Kidney (tissue), 14 donors: ENCODE results near the gene SETD1B. TPM values are rescaled to one million over a fixed set of nuclear protein-coding genes. Genes with fewer than 3 reads are reported as not detected.
"Not testable (repeated sequence)": the region's sequence is repeated elsewhere in the genome, so short reads cannot be mapped to it uniquely, and the experiment has no call there.

Experiments
- DNase-seq, 5 donors: peaks; one replicate each; pipeline ENCODE4 v3.0.0-alpha.2; 2013 to 2020
- FAIRE-seq: peaks from 2 replicates; lab custom pipeline; 2012; peaks lifted over from hg19 to GRCh38; lab: Jason Lieb, UNC
- H3K27ac ChIP-seq, 2 donors: one replicate each; pipeline ENCODE4 v1.7.0; 2013; ENCODE audit warnings: low read depth in 2 of 2, low read length in 2 of 2, inconsistent platforms in 1 of 2
- H3K27me3 ChIP-seq: one replicate; pipeline ENCODE4 v1.7.1; 2013; ENCODE audit warnings: low read length, inconsistent platforms; ENCODE audit not compliant: control insufficient read depth, insufficient read depth
- H3K36me3 ChIP-seq, 3 donors: one replicate each; pipeline versions ENCODE4 v1.7.0 to v1.7.1; 2013; ENCODE audit warnings: low read length in 3 of 3, control low read depth in 1 of 3, inconsistent platforms in 1 of 3; ENCODE audit not compliant: insufficient read depth in 3 of 3, control insufficient read depth in 2 of 3
- H3K4me1 ChIP-seq, 3 donors: one replicate each; pipeline versions ENCODE4 v1.7.0 to v1.7.1; 2013; ENCODE audit warnings: low read length in 3 of 3, inconsistent platforms in 1 of 3, low read depth in 1 of 3; ENCODE audit not compliant: control insufficient read depth in 2 of 3, insufficient read depth in 2 of 3
- H3K4me3 ChIP-seq, 3 donors: one replicate each; pipeline versions ENCODE4 v1.7.0 to v1.8.1; 2013; ENCODE audit warnings: low read length in 3 of 3, control low read depth in 1 of 3, inconsistent platforms in 1 of 3
- H3K9ac ChIP-seq, 3 donors: one replicate each; pipeline versions ENCODE4 v1.7.0 to v1.7.1; 2013; ENCODE audit warnings: low read length in 3 of 3, control low read depth in 1 of 3, inconsistent platforms in 1 of 3
- H3K9me3 ChIP-seq, 3 donors: one replicate each; pipeline versions ENCODE4 v1.7.0 to v1.7.1; 2013; ENCODE audit warnings: low read length in 3 of 3, control low read depth in 1 of 3, inconsistent platforms in 1 of 3; ENCODE audit not compliant: control insufficient read depth in 2 of 3, insufficient read depth in 1 of 3
- CTCF ChIP-seq: IDR thresholded peaks from 3 replicates; pipeline ENCODE4 v1.5.1; 2012; ENCODE audit warnings: mild to moderate bottlenecking, moderate library complexity, borderline replicate concordance; ENCODE audit not compliant: insufficient read depth; ENCODE audit errors: extremely low read depth
- intact Hi-C: fragments of 100-400 bp; cut with DNase I; formaldehyde crosslinking; loops from one replicate; pipeline ENCODE4 v1.11.1; 2022
- polyA plus RNA-seq: library from polyadenylated mRNA; stranded (reverse); fragments of 350-450 nt; fragmentation: Illumina TruSeq; extraction: RNeasy Lipid Tissue Mini Kit (QIAGEN cat#74804); gene quantifications from one replicate; pipeline ENCODE4 v1.2.3, GENCODE V29; 2014; ENCODE audit warnings: low read depth, low replicate concordance; ENCODE audit not compliant: insufficient read depth
- total RNA-seq: library from RNA; stranded (reverse); fragmentation: NEBNext Ultra II Directional; extraction: Animal tissue kit (Norgen Biotek cat#: 25700); gene quantifications from one replicate; pipeline ENCODE4 v1.2.1, GENCODE V29; 2021
- donor health status: control.
- donor health status: control.
- donor health status: control.
- donor health status: control.
- donor health status: control.
- donor health status: DM: yes; HTN: yes; CAD: no.
- donor health status: Normal renal cell carcinoma (clear cell type).

The SETD1B gene
- total and polyA plus RNA-seq, 2 donors from 2014 or later, result 3.5 to 34.5 TPM

- Histone ChIP-seq H3K27me3 (no peaks in the 10 kb centered on the region), H3K27ac (peak overlapping the region; percentile 51 to 72), H3K9me3 (no peaks in the 10 kb centered on the region), H3K4me3 (no peak overlapping the region), H3K4me1 (peaks cover 0 to 28% (median 12%) of the 10 kb centered on the region in 3 donors), H3K36me3 (peaks cover 0 to under 1% (median under 1%) of the 10 kb centered on the region in 3 donors), H3K9ac (peak overlapping the region in 1 of 3 donors; percentile 34)
- no peak for TF ChIP-seq CTCF
- intact Hi-C loops, result no loop called here
- FAIRE-seq (no peak), DNase-seq (peak; percentile 84 to 93 (median 87))
Observed at GRCh38 chr12:121789800-121790728, 13.7 kb upstream of the SETD1B start.

- H3K36me3 ChIP-seq, H3K9ac ChIP-seq, DNase-seq, H3K27me3 ChIP-seq, FAIRE-seq, H3K4me3 ChIP-seq, intact Hi-C loops, H3K27ac ChIP-seq, H3K9me3 ChIP-seq: not testable (repeated sequence)
- H3K4me1 ChIP-seq, result peaks cover 0 to 35% (median 17%) of the 10 kb centered on the region in 3 donors
Observed at GRCh38 chr12:121790785-121791184, 13.0 kb upstream of the SETD1B start.

GRCh38 chr12:121791671-121792551 lies 11.9 kb upstream of the SETD1B start:
- DNase-seq, result peak in 3 of 5 donors; percentile 68 to 82 (median 70)

More at GRCh38 chr12:121791671-121792551, 11.9 kb upstream of the SETD1B start:
- no peak for TF ChIP-seq CTCF
- no peak overlapping the region for H3K4me3 ChIP-seq
- no peaks in the 10 kb centered on the region for H3K27me3 ChIP-seq
- peaks cover 0 to 43% (median 25%) of the 10 kb centered on the region in 3 donors for H3K4me1 ChIP-seq
- no peak for FAIRE-seq
- intact Hi-C loops, result no loop called here
- H3K9ac ChIP-seq, result peak overlapping the region in 1 of 3 donors; percentile 36
- H3K27ac ChIP-seq, result peak overlapping the region; percentile 71 to 79
- no peaks in the 10 kb centered on the region for H3K9me3 ChIP-seq
- peaks cover 2 to 10% (median 2%) of the 10 kb centered on the region in 3 donors for H3K36me3 ChIP-seq
